ENCODE measurements around the gene AHNAK. TPM values are rescaled to one million over a fixed set of nuclear protein-coding genes. Genes with fewer than 3 reads are reported as not detected.

AHNAK gene
- total RNA-seq, 1 donor from 2014 or later, result 432 TPM

DNA sequence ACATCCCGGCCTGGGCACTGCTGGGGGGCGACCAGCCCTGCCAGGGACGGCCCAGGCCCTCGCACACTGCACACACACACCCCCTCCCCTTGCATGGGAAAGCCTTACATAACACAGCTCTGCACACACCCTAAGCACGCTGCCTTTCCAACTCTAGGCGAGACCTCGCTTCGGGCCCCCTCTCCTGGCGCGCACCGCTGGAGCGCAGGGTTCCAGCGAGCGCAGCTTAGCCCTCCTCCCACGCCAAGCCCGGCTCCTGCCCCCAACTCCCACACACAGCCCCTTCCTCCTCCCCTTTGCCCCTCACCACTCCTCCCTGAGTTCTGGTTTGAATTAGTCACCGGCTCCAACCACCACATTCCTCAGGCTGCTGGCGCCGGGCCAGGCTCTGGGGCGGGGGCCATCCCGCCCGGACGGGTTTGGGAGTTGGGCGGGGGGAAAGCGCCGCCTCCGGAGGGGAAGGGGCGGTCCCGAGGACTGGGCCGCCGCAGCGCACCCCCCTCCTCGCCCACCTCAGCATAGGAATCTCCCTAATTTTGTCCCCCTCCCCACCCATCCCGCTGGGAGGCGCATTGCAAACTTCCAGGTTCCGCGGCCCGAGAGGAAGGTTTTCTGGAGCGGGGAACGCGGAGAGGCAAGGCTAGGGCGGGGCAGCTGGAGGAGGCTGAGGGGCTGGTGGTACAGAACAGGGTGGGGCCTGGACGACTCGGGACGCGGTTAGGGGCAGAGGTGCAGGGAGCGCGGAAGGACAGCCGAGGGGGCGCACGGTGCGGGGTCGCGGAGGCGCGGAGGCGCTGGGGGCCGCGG is 966 bp downstream of the AHNAK start:
- Histone ChIP-seq H3K9me3 (ENCODE audit: control insufficient read depth in 3 of 3, low read length in 3 of 3) (no peaks in the 10 kb centered on the region), H3K4me3 (ENCODE audit: low read length in 3 of 3) (peak overlapping the region; percentile 87 to 95 (median 93)), H3K9ac (ENCODE audit: low read depth in 1 of 3, low read length in 3 of 3) (peak overlapping the region; percentile 98 to 100 (median 99)), H3K27me3 (ENCODE audit: control insufficient read depth in 3 of 3, insufficient read depth in 3 of 3, low read length in 3 of 3) (no peaks in the 10 kb centered on the region), H3K4me1 (ENCODE audit: control insufficient read depth in 3 of 3, insufficient read depth in 3 of 3, low read length in 3 of 3) (peaks cover 57 to 77% (median 76%) of the 10 kb centered on the region in 3 donors), H3K36me3 (ENCODE audit: control insufficient read depth in 3 of 3, insufficient read depth in 3 of 3, low read length in 3 of 3) (peaks cover 0 to 7% (median 0%) of the 10 kb centered on the region in 3 donors), H3K27ac (ENCODE audit: low read depth, low read length) (peak overlapping the region; percentile 94)

DNA sequence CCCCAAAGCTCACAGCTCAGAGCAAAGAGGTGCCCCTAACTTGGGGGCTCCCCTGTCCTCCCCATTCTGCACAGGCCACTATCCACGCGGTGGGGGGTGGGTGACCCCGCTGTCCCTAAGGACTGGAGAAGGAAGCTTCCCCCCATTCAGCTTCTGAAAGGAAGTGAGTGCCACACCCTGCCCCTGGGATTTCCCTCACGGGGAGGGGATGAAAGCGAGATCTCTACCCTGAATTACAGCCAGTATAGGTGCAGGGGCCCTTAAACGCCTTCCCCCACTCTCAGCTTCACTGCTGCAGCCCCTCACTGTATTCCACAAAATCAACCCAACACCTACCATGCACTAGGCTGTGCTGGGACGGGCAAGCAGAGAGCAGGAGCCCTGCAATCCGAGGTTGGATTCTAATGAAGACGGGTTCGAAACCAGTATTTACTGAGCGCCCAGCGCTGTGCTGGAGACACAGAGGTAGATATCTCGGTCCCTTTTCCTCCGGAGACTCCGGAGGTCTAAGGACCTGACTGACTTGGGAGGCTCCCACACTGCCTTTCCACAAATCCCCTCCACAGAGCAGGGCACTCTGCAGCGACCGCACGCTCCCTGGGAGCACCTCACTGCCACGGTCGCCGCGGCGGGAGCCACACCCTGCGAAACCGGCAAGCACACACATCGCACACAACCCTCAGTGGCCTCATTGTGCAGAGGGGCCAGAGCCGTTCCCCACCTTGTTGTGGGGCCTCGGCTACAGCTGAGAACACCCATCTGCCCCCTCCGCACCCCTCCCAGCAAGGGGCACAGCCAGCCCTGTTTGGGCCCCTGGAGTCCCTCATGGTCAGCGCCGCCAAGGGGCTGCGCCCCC is 1.8 kb downstream of the AHNAK start:
- H3K27me3 ChIP-seq (ENCODE audit: control insufficient read depth in 3 of 3, insufficient read depth in 3 of 3, low read length in 3 of 3), result no peaks in the 10 kb centered on the region

DNA sequence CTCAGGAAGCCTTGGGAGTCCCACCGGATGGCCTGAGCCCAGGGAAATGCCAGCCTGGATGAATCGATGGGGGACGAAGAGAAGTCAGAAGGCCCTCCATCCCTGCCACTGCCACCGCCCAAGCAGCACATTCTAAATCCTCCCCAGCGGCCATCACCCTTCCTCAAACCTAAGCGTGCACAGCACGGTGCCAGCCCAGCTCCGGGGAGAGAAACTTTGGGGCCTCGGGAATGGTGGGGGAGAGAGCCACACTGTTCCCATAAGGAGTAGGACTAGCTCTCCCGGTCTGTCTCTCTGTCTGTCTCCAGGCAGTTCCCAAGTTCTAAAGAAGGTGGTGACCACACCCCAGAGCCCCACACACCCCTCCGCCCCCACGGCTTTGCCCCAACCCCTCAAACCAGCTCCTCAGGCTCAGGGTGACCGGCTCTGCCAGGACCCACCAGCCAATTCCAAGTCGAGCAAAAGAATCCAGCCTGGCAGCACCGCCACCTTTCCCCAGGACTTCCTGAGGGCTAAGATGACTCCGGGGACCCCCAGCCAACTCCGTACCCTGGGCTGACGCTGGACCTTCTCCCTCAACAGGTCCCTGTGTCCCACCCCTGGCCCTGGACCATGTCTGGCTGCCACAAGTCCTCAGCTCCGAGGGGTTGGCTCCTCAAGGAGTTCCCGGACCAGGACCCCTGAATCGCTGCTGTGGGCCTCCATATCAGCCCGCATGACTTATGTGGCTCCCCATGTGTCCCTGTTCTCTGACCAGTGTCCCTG is 2.7 kb downstream of the AHNAK start:
- Histone ChIP-seq H3K4me1 (ENCODE audit: control insufficient read depth in 3 of 3, insufficient read depth in 3 of 3, low read length in 3 of 3) (peaks cover 71 to 85% (median 82%) of the 10 kb centered on the region in 3 donors), H3K27me3 (ENCODE audit: control insufficient read depth in 3 of 3, insufficient read depth in 3 of 3, low read length in 3 of 3) (no peaks in the 10 kb centered on the region)

More for the DNA sequence above, 1.8 kb downstream of the AHNAK start:
- Histone ChIP-seq H3K27ac (ENCODE audit: low read depth, low read length) (peak overlapping the region; percentile 94), H3K9ac (ENCODE audit: low read depth in 1 of 3, low read length in 3 of 3) (peak overlapping the region; percentile 98 to 100 (median 99)), H3K4me3 (ENCODE audit: low read length in 3 of 3) (peak overlapping the region; percentile 87 to 95 (median 93)), H3K9me3 (ENCODE audit: control insufficient read depth in 3 of 3, low read length in 3 of 3) (no peaks in the 10 kb centered on the region), H3K4me1 (ENCODE audit: control insufficient read depth in 3 of 3, insufficient read depth in 3 of 3, low read length in 3 of 3) (peaks cover 64 to 83% (median 76%) of the 10 kb centered on the region in 3 donors), H3K36me3 (ENCODE audit: control insufficient read depth in 3 of 3, insufficient read depth in 3 of 3, low read length in 3 of 3) (peaks cover 0 to 7% (median 0%) of the 10 kb centered on the region in 3 donors)

DNA sequence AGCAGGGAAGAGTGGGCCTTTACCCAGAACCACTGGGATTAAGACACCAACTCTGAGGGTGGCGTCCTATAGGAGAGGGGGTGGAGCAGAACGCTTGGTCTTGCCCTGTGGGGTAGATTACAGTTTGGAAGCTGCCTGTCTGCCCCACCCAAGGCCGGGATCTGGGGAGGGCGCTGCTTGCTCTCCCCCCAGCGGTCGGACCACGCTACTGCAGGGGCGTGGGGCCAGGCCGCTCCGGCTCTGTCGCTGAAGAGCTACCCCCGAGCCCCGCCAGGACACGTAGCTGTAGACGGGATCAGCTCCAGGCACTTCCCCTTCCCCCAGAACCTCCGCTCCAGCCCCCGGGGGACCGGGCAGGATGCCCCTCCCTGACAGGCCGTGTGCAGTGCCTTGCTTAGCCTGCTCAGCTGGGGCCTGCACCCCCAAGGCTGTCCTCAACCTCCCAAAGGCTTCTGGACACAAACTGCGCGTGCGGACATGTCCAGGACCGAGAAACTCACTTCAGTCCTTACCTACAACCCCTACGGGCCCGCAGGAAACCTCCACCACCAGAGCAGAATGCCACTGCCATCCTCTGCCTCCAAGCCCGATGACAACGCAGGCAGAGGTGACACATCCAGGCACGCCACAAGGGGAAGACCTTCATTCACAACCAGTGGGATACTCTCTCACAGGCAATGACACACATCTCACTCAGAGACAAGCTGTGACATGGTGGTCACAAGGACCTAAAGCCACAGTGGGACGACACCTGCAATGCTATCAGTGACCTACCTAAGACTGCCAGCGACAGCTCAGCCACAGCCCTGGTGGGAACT is 3.6 kb downstream of the AHNAK start:
- Histone ChIP-seq H3K36me3 (ENCODE audit: control insufficient read depth in 3 of 3, insufficient read depth in 3 of 3, low read length in 3 of 3) (peaks cover 0 to 7% (median 3%) of the 10 kb centered on the region in 3 donors), H3K27me3 (ENCODE audit: control insufficient read depth in 3 of 3, insufficient read depth in 3 of 3, low read length in 3 of 3) (no peaks in the 10 kb centered on the region), H3K9me3 (ENCODE audit: control insufficient read depth in 3 of 3, low read length in 3 of 3) (no peaks in the 10 kb centered on the region), H3K9ac (ENCODE audit: low read depth in 1 of 3, low read length in 3 of 3) (peak overlapping the region; percentile 87 to 100 (median 98)), H3K4me1 (ENCODE audit: control insufficient read depth in 3 of 3, insufficient read depth in 3 of 3, low read length in 3 of 3) (peaks cover 71 to 85% (median 82%) of the 10 kb centered on the region in 3 donors), H3K27ac (ENCODE audit: low read depth, low read length) (peak overlapping the region; percentile 94), H3K4me3 (ENCODE audit: low read length in 3 of 3) (peak overlapping the region; percentile 87 to 95 (median 93))

More for the DNA sequence above, 2.7 kb downstream of the AHNAK start:
- Histone ChIP-seq H3K9me3 (ENCODE audit: control insufficient read depth in 3 of 3, low read length in 3 of 3) (no peaks in the 10 kb centered on the region), H3K9ac (ENCODE audit: low read depth in 1 of 3, low read length in 3 of 3) (peak overlapping the region; percentile 98 to 100 (median 99)), H3K27ac (ENCODE audit: low read depth, low read length) (peak overlapping the region; percentile 94), H3K36me3 (ENCODE audit: control insufficient read depth in 3 of 3, insufficient read depth in 3 of 3, low read length in 3 of 3) (peaks cover 0 to 7% (median 0%) of the 10 kb centered on the region in 3 donors), H3K4me3 (ENCODE audit: low read length in 3 of 3) (peak overlapping the region; percentile 87 to 95 (median 93))

DNA sequence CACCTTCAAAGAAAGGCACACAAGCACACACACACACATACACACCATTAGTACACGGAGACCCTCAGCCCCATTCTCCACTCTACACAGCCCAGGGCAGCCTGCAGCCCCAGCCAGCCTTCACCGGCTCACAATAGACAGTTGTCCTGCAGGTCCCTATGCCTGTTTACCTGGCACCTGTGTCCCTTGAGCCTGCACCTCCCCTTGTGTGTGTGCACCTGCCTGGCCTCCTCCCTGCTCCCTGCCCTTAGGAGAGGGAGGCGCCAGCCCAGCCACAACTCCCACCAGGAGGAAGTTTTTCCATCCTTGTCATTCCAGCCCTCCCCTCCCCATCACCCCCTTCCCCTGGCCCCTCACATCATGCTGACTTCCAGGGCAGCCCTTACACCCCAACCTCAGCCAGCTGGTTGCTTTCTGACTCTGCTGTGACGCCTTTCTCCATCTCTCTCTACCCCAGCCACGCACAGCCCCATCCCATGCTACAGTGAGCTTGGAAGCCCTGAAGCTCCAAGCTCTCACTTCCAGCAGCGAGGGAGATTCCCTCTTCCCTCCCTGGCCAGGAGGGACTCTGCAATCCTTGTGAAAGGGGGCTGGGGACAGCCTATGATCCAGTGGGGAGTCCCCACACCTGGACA is 4.4 kb downstream of the AHNAK start:
- Histone ChIP-seq H3K36me3 (ENCODE audit: control insufficient read depth in 3 of 3, insufficient read depth in 3 of 3, low read length in 3 of 3) (peaks cover 0 to 7% (median 3%) of the 10 kb centered on the region in 3 donors), H3K27ac (ENCODE audit: low read depth, low read length) (peak overlapping the region; percentile 94), H3K27me3 (ENCODE audit: control insufficient read depth in 3 of 3, insufficient read depth in 3 of 3, low read length in 3 of 3) (no peaks in the 10 kb centered on the region), H3K9me3 (ENCODE audit: control insufficient read depth in 3 of 3, low read length in 3 of 3) (no peaks in the 10 kb centered on the region), H3K4me3 (ENCODE audit: low read length in 3 of 3) (peak overlapping the region; percentile 87 to 95 (median 93)), H3K9ac (ENCODE audit: low read depth in 1 of 3, low read length in 3 of 3) (peak overlapping the region; percentile 87 to 100 (median 98)), H3K4me1 (ENCODE audit: control insufficient read depth in 3 of 3, insufficient read depth in 3 of 3, low read length in 3 of 3) (peaks cover 69 to 82% (median 82%) of the 10 kb centered on the region in 3 donors)

DNA sequence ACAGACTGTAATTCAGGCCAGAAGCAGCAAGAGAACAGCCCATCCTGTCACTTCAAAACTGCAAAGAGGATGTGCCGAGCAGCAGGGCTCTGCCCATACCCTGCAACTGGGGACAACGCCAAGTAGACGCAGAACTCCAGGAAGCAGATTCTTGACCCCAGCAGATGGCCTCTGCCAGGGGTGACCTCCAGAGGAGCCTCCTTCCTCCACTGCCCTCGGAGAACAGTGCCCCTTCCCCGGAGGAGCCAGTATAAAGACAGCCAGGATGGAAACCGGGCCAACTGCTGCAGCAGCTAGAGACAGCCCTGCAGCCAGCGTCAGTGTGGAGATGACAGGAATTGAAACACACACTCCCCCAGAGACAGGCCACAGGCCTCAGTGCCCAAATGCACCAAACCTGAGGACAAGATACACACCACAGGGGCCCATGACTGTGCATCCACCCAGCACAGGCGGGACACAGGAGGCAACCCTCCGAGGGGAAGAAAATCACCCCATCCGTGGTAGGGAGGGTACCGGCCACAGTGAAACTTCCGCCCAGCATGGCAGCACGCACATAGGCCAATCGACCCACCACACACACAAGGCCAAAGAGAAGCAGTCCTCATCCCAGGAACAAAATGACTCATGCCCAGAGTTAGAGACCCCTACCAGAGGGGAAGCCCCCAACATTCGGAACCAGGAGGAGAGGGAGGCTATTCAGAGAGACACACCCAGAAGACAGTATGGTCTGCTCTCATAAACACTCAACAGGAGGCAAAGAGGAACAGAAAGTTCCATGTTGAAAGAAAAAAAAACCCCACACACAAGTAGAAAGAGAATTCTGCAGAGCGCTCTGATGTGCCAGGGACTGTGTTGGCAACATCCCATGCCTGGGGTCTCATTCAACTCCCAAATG is 5.6 kb downstream of the AHNAK start:
- peak overlapping the region; percentile 58 to 100 (median 76) for H3K9ac ChIP-seq (ENCODE audit: low read depth in 1 of 3, low read length in 3 of 3)
- H3K36me3 ChIP-seq (ENCODE audit: control insufficient read depth in 3 of 3, insufficient read depth in 3 of 3, low read length in 3 of 3), result peaks cover 6 to 11% (median 8%) of the 10 kb centered on the region in 3 donors
- peak overlapping the region; percentile 10 for H3K27ac ChIP-seq (ENCODE audit: low read depth, low read length)
- H3K4me1 ChIP-seq (ENCODE audit: control insufficient read depth in 3 of 3, insufficient read depth in 3 of 3, low read length in 3 of 3), result peaks cover 77 to 89% (median 87%) of the 10 kb centered on the region in 3 donors
- no peaks in the 10 kb centered on the region for H3K27me3 ChIP-seq (ENCODE audit: control insufficient read depth in 3 of 3, insufficient read depth in 3 of 3, low read length in 3 of 3)
- H3K9me3 ChIP-seq (ENCODE audit: control insufficient read depth in 3 of 3, low read length in 3 of 3), result no peaks in the 10 kb centered on the region
- peak overlapping the region; percentile 65 to 87 (median 75) for H3K4me3 ChIP-seq (ENCODE audit: low read length in 3 of 3)

DNA sequence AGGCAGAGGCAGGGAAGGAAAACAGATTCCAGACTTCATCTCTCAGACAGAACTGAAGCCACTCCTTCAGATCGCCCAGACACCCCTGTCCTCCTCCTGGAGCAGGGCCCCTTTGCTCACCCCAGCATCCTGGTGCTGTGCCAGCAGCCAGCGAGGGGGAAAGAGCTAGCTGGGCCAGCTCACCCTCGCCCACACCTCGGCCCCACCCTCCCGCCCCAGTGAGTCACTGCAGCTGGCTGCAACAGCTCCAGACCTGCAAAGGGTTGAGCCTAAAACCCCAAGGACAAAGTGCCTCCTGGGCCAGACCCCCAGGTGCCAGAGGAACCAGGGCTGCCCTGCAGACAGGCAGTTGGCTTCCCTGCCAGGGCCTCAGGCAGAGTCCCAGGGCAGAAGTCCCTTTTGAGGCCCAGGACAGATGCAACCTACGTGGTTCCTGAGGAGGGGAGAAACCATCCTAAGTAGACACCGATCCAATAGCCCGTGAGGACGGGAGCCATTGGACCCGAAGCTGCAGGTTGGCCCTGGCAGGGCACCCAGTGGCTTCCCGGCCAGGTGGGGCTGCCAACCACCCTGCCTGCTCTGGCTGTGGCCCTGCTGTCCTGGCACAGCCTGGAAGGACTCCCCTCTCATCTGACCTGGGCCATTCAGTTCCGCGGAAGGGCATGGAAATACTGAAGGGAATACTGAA is 7.2 kb downstream of the AHNAK start:
- H3K4me1 ChIP-seq (ENCODE audit: control insufficient read depth in 3 of 3, insufficient read depth in 3 of 3, low read length in 3 of 3), result peaks cover 76 to 84% (median 84%) of the 10 kb centered on the region in 3 donors

More for the DNA sequence above, 7.2 kb downstream of the AHNAK start:
- H3K27me3 ChIP-seq (ENCODE audit: control insufficient read depth in 3 of 3, insufficient read depth in 3 of 3, low read length in 3 of 3), result no peaks in the 10 kb centered on the region
- peaks cover 23 to 24% (median 24%) of the 10 kb centered on the region in 3 donors for H3K36me3 ChIP-seq (ENCODE audit: control insufficient read depth in 3 of 3, insufficient read depth in 3 of 3, low read length in 3 of 3)
- no peaks in the 10 kb centered on the region for H3K9me3 ChIP-seq (ENCODE audit: control insufficient read depth in 3 of 3, low read length in 3 of 3)
- peak overlapping the region; percentile 45 to 73 (median 61) for H3K9ac ChIP-seq (ENCODE audit: low read depth in 1 of 3, low read length in 3 of 3)
- peak overlapping the region; percentile 51 to 63 (median 63) for H3K4me3 ChIP-seq (ENCODE audit: low read length in 3 of 3)
- peak overlapping the region; percentile 67 for H3K27ac ChIP-seq (ENCODE audit: low read depth, low read length)
